ENCODE results near the gene POLR2L. TPM values are rescaled to one million over a fixed set of nuclear protein-coding genes. Genes with fewer than 3 reads are reported as not detected.

Gene POLR2L
- total and polyA plus RNA-seq, 2 of the 13 experiments (the other 11 are each of a cell fraction or from before 2014, with no cell fraction given): 104 to 114 TPM

GRCh38 chr11:848380-848931 is 6.1 kb upstream of the POLR2L start (continued):
- no peak for TF ChIP-seq UBTF (CRISPR knock-in tag; IDR thresholded peaks at IDR 0.05)
- TF ChIP-seq NFE2 (CRISPR knock-in tag; IDR thresholded peaks at IDR 0.05): no peak
- peak; percentile 31 for TF ChIP-seq XRCC5 (optimal IDR thresholded peaks at IDR 0.05; ENCODE audit: low read length)
- 0 out of 2 replicates have a peak, but pooled peaks have one; percentile 58 for TF ChIP-seq ZNF776 (CRISPR knock-in tag; IDR thresholded peaks at IDR 0.05)
- peak; percentile 83 for TF ChIP-seq STAG1 (CRISPR knock-in tag; IDR thresholded peaks at IDR 0.05)
- TF ChIP-seq NFKB2 (CRISPR knock-in tag; IDR thresholded peaks at IDR 0.05; ENCODE audit: borderline replicate concordance): 0 out of 2 replicates have a peak, but pooled peaks have one; percentile 21
- peak; percentile 17 for TF ChIP-seq RBM39 (IDR thresholded peaks at IDR 0.05; ENCODE audit: low read depth, low read length, poor library complexity, severe bottlenecking)
- TF ChIP-seq HIC2 (CRISPR knock-in tag; IDR thresholded peaks at IDR 0.05; ENCODE audit: low read depth): no peak
- TF ChIP-seq PCBP1 (IDR thresholded peaks at IDR 0.05; ENCODE audit: borderline replicate concordance, low read depth, low read length): 0 out of 2 replicates have a peak, but pooled peaks have one; percentile 27
